Measurements from ENCODE around the gene GRK4. TPM values are rescaled to one million over a fixed set of nuclear protein-coding genes. Genes with fewer than 3 reads are reported as not detected.

The GRK4 gene
- total RNA-seq, 3 donors from 2014 or later (not counting 1 experiment from before 2014, with no cell fraction given) = 2.0 to 6.4 (median 5.1) TPM

DNA sequence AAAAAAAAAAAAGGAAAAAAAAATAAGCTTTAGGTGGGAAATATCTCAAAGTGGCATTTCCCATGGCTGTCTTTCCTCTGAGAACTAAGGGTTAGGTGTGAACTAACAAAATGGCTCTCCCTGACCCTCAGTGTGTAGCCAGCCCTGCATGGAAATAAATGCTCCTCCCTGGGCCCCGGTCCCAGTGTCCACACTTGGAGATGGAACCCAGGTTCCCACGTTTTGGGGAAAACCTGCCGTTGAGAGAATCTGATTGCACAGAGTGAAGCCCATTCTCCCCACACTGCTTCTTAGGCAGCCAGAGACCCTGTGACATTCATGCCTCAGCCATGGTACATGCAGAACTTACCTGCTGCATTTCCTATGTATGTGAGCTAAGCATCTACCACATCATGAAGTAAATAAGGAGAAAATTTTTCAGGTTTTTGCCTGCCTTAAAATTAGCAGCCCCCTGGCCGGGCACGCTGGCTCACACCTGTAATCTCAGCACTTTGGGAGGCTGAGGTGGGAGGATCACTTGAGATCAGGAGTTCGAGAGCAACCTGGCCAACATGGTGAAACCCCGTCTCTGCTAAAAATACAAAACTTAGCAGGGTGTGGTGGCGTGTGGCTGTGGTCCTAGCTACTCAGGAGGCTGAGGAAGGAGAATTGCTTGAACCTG is 76.5 kb downstream of the GRK4 start:
- peaks cover 65% of the 10 kb centered on the region for H3K4me1 ChIP-seq (ENCODE audit: control insufficient read depth, insufficient read depth, low read length)
- Mint-ChIP-seq H3K27me3 (ENCODE audit: low read depth in 2 of 2) (peaks cover 0 to 3% of the 10 kb centered on the region in 2 donors), H3K4me3 (peak overlapping the region; percentile 96), H3K27ac (peak overlapping the region; percentile 94), H3K4me1 (peaks cover 61 to 63% of the 10 kb centered on the region in 2 donors), H3K36me3 (no peaks in the 10 kb centered on the region), H3K9me3 (no peaks in the 10 kb centered on the region)
- 76% methylated on average over 8 of the region's 8 CpGs for WGBS (ENCODE audit: insufficient coverage)
- ATAC-seq = no peak
- DNase-seq = no peak
- H3K27me3 ChIP-seq (ENCODE audit: control insufficient read depth, insufficient read depth, low read length) = no peaks in the 10 kb centered on the region
- no peaks in the 10 kb centered on the region for H3K36me3 ChIP-seq (ENCODE audit: control insufficient read depth, insufficient read depth, low read length)
- H3K4me3 ChIP-seq (ENCODE audit: low read length) = no peak overlapping the region
- TF ChIP-seq, protein P1, sequence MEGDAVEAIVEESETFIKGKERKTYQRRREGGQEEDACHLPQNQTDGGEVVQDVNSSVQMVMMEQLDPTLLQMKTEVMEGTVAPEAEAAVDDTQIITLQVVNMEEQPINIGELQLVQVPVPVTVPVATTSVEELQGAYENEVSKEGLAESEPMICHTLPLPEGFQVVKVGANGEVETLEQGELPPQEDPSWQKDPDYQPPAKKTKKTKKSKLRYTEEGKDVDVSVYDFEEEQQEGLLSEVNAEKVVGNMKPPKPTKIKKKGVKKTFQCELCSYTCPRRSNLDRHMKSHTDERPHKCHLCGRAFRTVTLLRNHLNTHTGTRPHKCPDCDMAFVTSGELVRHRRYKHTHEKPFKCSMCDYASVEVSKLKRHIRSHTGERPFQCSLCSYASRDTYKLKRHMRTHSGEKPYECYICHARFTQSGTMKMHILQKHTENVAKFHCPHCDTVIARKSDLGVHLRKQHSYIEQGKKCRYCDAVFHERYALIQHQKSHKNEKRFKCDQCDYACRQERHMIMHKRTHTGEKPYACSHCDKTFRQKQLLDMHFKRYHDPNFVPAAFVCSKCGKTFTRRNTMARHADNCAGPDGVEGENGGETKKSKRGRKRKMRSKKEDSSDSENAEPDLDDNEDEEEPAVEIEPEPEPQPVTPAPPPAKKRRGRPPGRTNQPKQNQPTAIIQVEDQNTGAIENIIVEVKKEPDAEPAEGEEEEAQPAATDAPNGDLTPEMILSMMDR (IDR thresholded peaks at IDR 0.05) = no peak
- H3K9me3 ChIP-seq (ENCODE audit: control insufficient read depth, insufficient read depth, low read length) = no peaks in the 10 kb centered on the region
- H3K27ac ChIP-seq (ENCODE audit: low read length) = peak overlapping the region; percentile 87
- intact Hi-C loops (cut with micrococcal nuclease) = loop anchor here (5.0 kb wide), 1 partner anchor 278 kb away; no protein-coding TSS in a partner anchor

DNA sequence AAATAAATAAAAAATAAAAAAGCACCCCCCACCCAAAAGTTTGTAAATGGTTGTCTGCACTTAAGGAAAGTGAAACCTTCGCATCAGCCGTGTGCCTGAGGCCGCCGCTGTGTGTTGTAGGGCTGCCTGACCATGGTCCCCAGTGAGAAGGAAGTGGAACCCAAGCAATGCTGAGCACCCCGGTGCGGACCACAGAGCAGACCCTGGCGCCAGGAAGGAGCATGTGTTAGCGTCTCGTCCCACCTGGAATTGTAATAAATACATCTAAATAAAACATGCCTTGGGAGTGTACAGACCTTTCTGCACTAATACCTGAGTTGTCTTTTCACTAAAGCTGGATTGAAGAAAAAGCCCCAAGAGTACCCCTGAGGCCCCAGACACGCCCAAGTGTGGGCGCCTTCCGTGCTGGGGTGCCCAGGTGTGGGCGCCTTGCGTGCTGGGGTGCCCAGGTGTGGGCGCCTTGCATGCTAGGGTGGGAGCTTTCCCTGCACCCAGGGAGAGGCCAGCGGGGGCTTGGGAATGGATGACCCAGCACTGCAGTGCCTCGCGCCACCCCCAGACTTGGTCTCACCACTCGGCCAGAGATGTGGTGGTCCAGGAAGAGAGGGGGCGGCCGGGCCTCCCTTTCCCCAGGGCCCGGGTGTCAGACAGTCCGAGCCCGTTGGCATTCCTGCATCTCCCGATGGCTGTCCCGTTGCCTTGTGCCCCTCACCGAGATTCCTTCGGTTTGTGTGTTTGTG is 77.3 kb downstream of the GRK4 start:
- peaks cover 69 to 71% of the 10 kb centered on the region in 2 donors for H3K4me1 Mint-ChIP-seq
- peaks cover 2% of the 10 kb centered on the region for H3K9me3 ChIP-seq (ENCODE audit: control insufficient read depth, insufficient read depth, low read length)
- no peaks in the 10 kb centered on the region for H3K36me3 ChIP-seq (ENCODE audit: control insufficient read depth, insufficient read depth, low read length)
- H3K4me3 ChIP-seq (ENCODE audit: low read length) = peak overlapping the region; percentile 67
- DNase-seq (no peak), ATAC-seq (peak; percentile 16 to 34 (median 28))
- no peaks in the 10 kb centered on the region for H3K36me3 Mint-ChIP-seq
- H3K27me3 ChIP-seq (ENCODE audit: control insufficient read depth, insufficient read depth, low read length) = no peaks in the 10 kb centered on the region
- peak overlapping the region; percentile 87 for H3K27ac ChIP-seq (ENCODE audit: low read length)
- TF ChIP-seq, protein P1 (IDR thresholded peaks at IDR 0.05) = no peak
- H3K4me1 ChIP-seq (ENCODE audit: control insufficient read depth, insufficient read depth, low read length) = peaks cover 73% of the 10 kb centered on the region
- H3K27me3 Mint-ChIP-seq (ENCODE audit: low read depth in 2 of 2) = peaks cover 0 to 3% of the 10 kb centered on the region in 2 donors
- peak overlapping the region; percentile 94 for H3K27ac Mint-ChIP-seq
- peak overlapping the region; percentile 96 for H3K4me3 Mint-ChIP-seq
- WGBS (ENCODE audit: insufficient coverage) = 57% methylated on average over 28 of the region's 28 CpGs
- intact Hi-C loops (cut with micrococcal nuclease) = no loop called here
- no peaks in the 10 kb centered on the region for H3K9me3 Mint-ChIP-seq

DNA sequence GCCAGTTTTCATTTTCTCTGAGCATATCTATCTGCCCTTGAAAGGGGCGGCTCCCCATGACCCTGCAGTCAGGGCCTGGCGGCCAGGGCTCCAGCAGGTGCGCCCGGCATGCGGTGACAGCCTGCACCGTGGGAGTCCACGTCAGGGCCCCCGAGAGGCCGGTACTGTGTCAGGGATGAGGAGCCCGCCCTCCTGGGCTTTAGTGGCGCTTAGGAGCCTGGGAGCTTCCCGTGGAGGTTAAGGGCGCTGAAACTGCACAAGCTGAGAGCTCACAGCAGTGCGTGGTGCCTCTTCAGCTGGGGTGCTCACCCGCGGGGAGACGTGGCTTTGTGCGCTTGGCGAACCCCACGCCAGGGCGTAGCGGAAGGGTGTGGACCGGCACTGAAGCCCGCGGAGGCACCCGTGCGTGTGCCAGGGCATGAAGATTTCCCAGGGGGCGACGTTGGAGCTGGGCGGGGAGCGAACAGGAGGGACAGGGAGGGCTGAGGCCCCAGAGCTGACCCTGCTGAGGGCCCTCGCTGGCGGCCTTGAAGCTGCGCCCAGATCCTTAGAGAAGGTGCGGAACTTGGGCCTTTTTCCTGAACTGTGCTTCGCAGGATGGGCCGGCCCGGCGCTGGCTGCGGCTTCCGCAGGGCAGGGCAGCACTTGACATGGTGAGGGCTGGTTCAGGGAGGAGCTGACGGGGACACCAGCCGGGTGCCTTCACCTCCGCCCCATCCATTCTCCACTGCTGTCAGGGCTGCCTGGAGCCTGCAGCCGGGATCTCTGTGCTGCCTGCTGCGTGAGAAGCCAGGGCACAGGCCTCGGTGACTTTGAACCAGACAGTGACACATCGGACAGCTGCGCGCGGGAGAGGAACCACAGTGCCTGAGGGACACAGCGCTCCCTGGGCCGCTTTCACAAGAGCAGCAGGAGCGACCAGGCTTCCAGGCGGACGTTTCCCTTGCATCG is 78.1 kb downstream of the GRK4 start:
- Mint-ChIP-seq H3K27ac (peak overlapping the region; percentile 94), H3K4me1 (peaks cover 74 to 79% of the 10 kb centered on the region in 2 donors), H3K36me3 (no peaks in the 10 kb centered on the region), H3K4me3 (peak overlapping the region; percentile 96), H3K27me3 (ENCODE audit: low read depth in 2 of 2) (peaks cover 0 to 3% of the 10 kb centered on the region in 2 donors), H3K9me3 (no peaks in the 10 kb centered on the region)
- DNase-seq (peak; percentile 43 to 59), ATAC-seq (peak; percentile 50 to 78 (median 71))
- Histone ChIP-seq H3K9me3 (ENCODE audit: control insufficient read depth, insufficient read depth, low read length) (peaks cover 4% of the 10 kb centered on the region), H3K36me3 (ENCODE audit: control insufficient read depth, insufficient read depth, low read length) (no peaks in the 10 kb centered on the region), H3K27ac (ENCODE audit: low read length) (peak overlapping the region; percentile 87), H3K27me3 (ENCODE audit: control insufficient read depth, insufficient read depth, low read length) (no peaks in the 10 kb centered on the region), H3K4me3 (ENCODE audit: low read length) (peak overlapping the region; percentile 67), H3K4me1 (ENCODE audit: control insufficient read depth, insufficient read depth, low read length) (peaks cover 81% of the 10 kb centered on the region)
- TF ChIP-seq, protein P1 (IDR thresholded peaks at IDR 0.05) = no peak
- 17% methylated on average over 57 of the region's 57 CpGs for WGBS (ENCODE audit: insufficient coverage)
- intact Hi-C loops (cut with micrococcal nuclease) = no loop called here
